Lower lobe of right lung (tissue), 2 donors: ENCODE data around the gene SYDE2. TPM values are rescaled to one million over a fixed set of nuclear protein-coding genes. Genes with fewer than 3 reads are reported as not detected.

Experiments used
- ATAC-seq, 2 donors: fragments of 200-7000 bp; cut with Tn5 transposase; one replicate each; pipeline ENCODE4 v1.9.1; 2020 to 2022; ENCODE audit warnings: mild to moderate bottlenecking in 2 of 2, moderate library complexity in 2 of 2
- DNase-seq: peaks from one replicate; pipeline ENCODE4 v3.0.0-alpha.2; 2020
- H3K27ac ChIP-seq: fragments of 200-600 bp; one replicate; pipeline ENCODE4 v1.8.0; 2022
- H3K27me3 ChIP-seq: fragments of 200-600 bp; one replicate; pipeline ENCODE4 v1.8.0; 2022; ENCODE audit warnings: low read depth
- H3K36me3 ChIP-seq: fragments of 200-600 bp; one replicate; pipeline ENCODE4 v1.8.0; 2022; ENCODE audit warnings: mild to moderate bottlenecking
- H3K4me1 ChIP-seq: fragments of 200-600 bp; one replicate; pipeline ENCODE4 v1.8.0; 2022
- H3K4me3 ChIP-seq: fragments of 200-600 bp; one replicate; pipeline ENCODE4 v1.8.0; 2022; ENCODE audit warnings: mild to moderate bottlenecking
- H3K9me3 ChIP-seq: fragments of 200-600 bp; one replicate; pipeline ENCODE4 v1.8.0; 2022
- intact Hi-C: fragments of 100-400 bp; cut with DNase I; formaldehyde crosslinking; loops from one replicate; pipeline ENCODE4 v1.11.0; 2022
- total RNA-seq: library from RNA; stranded (reverse); fragmentation: NEBNext Ultra II Directional; extraction: Animal tissue kit (Norgen Biotek cat#: 25700); gene quantifications from one replicate; pipeline ENCODE4 v1.2.1, GENCODE V29; 2021
- TF ChIP-seq, protein P1 (sequence below): fragments of 200-600 bp; IDR thresholded peaks from one replicate; pipeline ENCODE4 v1.8.0; 2022; ENCODE audit warnings: antibody characterized with exemption, mild to moderate bottlenecking
- donor health status: DM: no; HTN: yes; CAD: no; lungs with severe emphysema.

SYDE2 gene
- total RNA-seq, 1 donor from 2014 or later, result 21.3 TPM

DNA sequence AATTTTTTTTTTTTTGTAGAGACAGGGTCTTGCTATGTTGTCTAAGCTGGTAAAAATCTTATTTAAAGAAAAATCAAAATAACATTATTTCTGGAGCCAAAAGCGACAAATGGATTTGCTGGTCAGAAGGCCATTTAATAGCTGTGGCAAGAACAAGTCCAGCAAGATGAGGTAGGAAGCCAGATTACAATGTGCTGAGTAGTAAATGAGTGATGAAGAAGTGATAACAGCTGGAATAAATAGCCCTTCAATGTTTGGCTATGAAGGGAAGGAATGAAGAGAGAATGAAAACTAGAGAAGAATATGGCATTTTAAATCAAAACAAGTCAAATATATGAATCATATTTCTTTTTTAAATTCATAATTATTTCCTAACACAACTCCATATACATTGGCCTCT, 34.5 kb downstream of the SYDE2 start:
- Histone ChIP-seq H3K4me1 (no peaks in the 10 kb centered on the region), H3K27me3 (no peaks in the 10 kb centered on the region), H3K9me3 (no peaks in the 10 kb centered on the region), H3K4me3 (no peak overlapping the region), H3K36me3 (peaks cover 7% of the 10 kb centered on the region), H3K27ac (no peak overlapping the region)
- DNase-seq (no peak), ATAC-seq (no peak)
- intact Hi-C loops, result no loop called here
- TF ChIP-seq, protein P1, sequence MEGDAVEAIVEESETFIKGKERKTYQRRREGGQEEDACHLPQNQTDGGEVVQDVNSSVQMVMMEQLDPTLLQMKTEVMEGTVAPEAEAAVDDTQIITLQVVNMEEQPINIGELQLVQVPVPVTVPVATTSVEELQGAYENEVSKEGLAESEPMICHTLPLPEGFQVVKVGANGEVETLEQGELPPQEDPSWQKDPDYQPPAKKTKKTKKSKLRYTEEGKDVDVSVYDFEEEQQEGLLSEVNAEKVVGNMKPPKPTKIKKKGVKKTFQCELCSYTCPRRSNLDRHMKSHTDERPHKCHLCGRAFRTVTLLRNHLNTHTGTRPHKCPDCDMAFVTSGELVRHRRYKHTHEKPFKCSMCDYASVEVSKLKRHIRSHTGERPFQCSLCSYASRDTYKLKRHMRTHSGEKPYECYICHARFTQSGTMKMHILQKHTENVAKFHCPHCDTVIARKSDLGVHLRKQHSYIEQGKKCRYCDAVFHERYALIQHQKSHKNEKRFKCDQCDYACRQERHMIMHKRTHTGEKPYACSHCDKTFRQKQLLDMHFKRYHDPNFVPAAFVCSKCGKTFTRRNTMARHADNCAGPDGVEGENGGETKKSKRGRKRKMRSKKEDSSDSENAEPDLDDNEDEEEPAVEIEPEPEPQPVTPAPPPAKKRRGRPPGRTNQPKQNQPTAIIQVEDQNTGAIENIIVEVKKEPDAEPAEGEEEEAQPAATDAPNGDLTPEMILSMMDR, result no peak

DNA sequence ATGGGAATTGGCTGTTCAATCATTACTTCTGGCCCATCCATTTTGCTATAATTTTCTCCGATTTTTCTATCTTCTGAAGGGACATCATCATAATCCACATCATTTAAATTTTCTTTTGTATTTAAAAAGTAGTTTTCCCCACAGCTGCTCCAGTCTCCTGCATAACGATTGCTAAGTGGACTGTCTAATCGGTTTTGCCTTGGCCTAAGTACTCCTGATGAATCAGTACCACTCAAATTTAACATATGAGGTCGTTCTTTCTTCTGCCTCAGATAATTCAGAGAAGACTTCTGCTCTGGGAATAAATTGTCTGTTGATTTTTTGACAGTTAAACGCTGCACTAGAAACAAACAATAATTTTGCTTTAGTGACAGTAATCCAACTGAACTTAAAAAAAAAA, 41.9 kb downstream of the SYDE2 start:
- H3K4me3 ChIP-seq, result no peak overlapping the region
- no peaks in the 10 kb centered on the region for H3K9me3 ChIP-seq
- ATAC-seq (no peak), DNase-seq (no peak)
- intact Hi-C loops, result no loop called here
- no peak overlapping the region for H3K27ac ChIP-seq
- H3K27me3 ChIP-seq, result no peaks in the 10 kb centered on the region
- no peaks in the 10 kb centered on the region for H3K4me1 ChIP-seq
- H3K36me3 ChIP-seq, result peaks cover 5% of the 10 kb centered on the region
- TF ChIP-seq, protein P1, result no peak

- peaks cover 5% of the 10 kb centered on the region for H3K36me3 ChIP-seq
- H3K27me3 ChIP-seq, result no peaks in the 10 kb centered on the region
- DNase-seq, result no peak
- H3K9me3 ChIP-seq, result no peaks in the 10 kb centered on the region
- H3K4me1 ChIP-seq, result peaks cover 4% of the 10 kb centered on the region
- no peak for ATAC-seq
- intact Hi-C loops, result no loop called here
- TF ChIP-seq, protein P1, result no peak
- no peak overlapping the region for H3K27ac ChIP-seq
- no peak overlapping the region for H3K4me3 ChIP-seq
Measured at GRCh38 chr1:85157436-85157835, 43.4 kb downstream of the SYDE2 start.

DNA sequence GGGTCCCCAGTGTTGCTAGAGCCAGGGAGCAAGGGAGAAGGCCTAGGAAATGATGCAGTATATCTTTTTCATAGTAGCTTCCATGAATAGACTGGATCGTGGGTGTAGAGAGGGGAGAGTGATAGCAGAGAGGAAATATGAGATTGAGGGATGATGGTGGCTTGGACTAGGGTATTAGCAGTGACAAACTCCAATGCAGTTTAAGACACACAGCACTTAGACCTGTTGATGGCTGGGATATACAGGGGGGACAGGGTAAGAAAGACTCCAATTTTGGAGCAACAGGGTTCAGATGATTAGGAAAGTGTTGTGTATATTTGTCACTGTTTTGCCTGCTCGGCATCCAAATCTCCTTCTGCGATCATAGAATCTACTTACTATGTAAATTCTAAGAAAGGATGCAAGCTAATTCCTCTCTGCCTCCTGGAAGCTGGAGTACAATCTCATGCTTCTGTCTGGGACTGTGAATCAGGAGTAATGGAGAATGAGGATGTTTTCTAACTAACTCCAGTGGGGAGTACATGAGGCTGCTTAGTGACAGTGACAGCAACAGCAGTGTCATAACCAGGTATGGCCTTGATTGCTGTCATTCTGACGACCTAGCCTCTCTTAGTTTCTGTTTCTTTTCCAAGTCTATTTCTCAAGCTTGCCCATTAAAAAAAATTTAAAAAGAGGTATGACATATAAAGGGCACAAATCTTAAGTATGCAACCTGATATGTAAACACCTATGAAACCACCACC, 47.5 kb downstream of the SYDE2 start:
- no peaks in the 10 kb centered on the region for H3K27me3 ChIP-seq
- no peaks in the 10 kb centered on the region for H3K9me3 ChIP-seq
- H3K4me3 ChIP-seq, result no peak overlapping the region
- peak in 1 of 2 donors; percentile 39 for ATAC-seq
- H3K4me1 ChIP-seq, result peaks cover 4% of the 10 kb centered on the region
- no peak for DNase-seq
- TF ChIP-seq, protein P1, result no peak
- H3K27ac ChIP-seq, result no peak overlapping the region
- intact Hi-C loops, result no loop called here
- peaks cover 4% of the 10 kb centered on the region for H3K36me3 ChIP-seq

GRCh38 chr1:85151446-85151845, 49.4 kb downstream of the SYDE2 start:
- Histone ChIP-seq H3K4me3 (no peak overlapping the region), H3K4me1 (peaks cover 4% of the 10 kb centered on the region), H3K27ac (no peak overlapping the region), H3K9me3 (no peaks in the 10 kb centered on the region), H3K27me3 (no peaks in the 10 kb centered on the region), H3K36me3 (no peaks in the 10 kb centered on the region)
- DNase-seq, result no peak
- TF ChIP-seq, protein P1, result no peak
- ATAC-seq, result no peak
- intact Hi-C loops, result no loop called here
